NB4 (cell line): ENCODE measurements around the gene RERE.

ENCODE experiments used
- DNase-seq: peaks from one replicate; pipeline ENCODE4 v3.0.0; 2010; ENCODE audit warnings: low read depth
- H3K4me3 ChIP-seq: one replicate; pipeline ENCODE4 v1.5.1; 2011; ENCODE audit warnings: mild to moderate bottlenecking, low read depth, low read length, moderate library complexity
- MYC ChIP-seq: IDR thresholded peaks from 2 replicates; pipeline ENCODE4 v1.6.1; 2011; ENCODE audit warnings: low read depth, low read length
- POLR2A ChIP-seq: IDR thresholded peaks from 2 replicates; pipeline ENCODE4 v1.6.1; 2011; ENCODE audit warnings: mild to moderate bottlenecking; ENCODE audit not compliant: insufficient read length; ENCODE audit errors: extremely low read depth
- TF ChIP-seq, protein P1 (sequence below): IDR thresholded peaks from one replicate; pipeline ENCODE4 v1.5.1; 2012; ENCODE audit warnings: low read depth, low read length
- TF ChIP-seq, protein P2 (sequence below): IDR thresholded peaks from 2 replicates; pipeline ENCODE4 v1.6.1; 2011; ENCODE audit warnings: low read depth, low read length

The RERE gene

DNA sequence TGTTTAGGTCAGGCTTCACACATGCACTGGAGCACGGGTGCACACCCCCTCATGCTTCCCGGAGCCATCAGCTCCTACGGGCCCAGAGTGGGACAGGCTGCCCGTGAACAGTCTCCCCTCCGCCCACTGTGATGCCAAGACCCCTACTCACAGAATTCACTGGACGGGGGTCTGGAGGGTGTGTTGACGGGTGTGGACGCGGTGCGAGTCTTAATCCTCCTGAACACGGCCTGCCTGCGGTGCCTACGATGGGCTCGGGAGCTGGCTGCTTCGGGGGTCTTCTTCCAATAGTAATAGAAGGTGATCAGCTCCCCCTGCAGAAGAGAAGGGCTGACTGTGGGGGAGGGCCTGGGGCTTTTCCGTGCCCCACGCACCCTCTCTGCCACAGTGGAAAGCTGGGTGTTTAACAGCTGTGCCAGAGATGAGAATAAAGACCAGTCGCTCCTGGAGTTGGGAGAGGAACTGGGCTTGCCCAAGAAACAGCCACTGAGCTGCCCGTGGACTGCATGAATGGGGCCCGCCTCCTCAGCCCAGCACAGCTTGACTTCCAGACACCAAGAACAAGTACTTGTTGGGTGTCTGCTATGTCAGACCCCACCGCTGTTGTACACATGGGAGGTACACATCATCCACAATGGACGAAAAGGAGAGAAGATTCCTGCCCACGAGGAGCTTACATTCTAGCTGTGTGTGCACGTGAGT is 451.6 kb downstream of the RERE start:
- TF ChIP-seq POLR2A: no peak
- TF ChIP-seq MYC: no peak
- TF ChIP-seq, protein P1, sequence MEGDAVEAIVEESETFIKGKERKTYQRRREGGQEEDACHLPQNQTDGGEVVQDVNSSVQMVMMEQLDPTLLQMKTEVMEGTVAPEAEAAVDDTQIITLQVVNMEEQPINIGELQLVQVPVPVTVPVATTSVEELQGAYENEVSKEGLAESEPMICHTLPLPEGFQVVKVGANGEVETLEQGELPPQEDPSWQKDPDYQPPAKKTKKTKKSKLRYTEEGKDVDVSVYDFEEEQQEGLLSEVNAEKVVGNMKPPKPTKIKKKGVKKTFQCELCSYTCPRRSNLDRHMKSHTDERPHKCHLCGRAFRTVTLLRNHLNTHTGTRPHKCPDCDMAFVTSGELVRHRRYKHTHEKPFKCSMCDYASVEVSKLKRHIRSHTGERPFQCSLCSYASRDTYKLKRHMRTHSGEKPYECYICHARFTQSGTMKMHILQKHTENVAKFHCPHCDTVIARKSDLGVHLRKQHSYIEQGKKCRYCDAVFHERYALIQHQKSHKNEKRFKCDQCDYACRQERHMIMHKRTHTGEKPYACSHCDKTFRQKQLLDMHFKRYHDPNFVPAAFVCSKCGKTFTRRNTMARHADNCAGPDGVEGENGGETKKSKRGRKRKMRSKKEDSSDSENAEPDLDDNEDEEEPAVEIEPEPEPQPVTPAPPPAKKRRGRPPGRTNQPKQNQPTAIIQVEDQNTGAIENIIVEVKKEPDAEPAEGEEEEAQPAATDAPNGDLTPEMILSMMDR: no peak
- TF ChIP-seq, protein P2, sequence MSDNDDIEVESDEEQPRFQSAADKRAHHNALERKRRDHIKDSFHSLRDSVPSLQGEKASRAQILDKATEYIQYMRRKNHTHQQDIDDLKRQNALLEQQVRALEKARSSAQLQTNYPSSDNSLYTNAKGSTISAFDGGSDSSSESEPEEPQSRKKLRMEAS: no peak
- H3K4me3 ChIP-seq: no peak overlapping the region
- no peak for DNase-seq

DNA sequence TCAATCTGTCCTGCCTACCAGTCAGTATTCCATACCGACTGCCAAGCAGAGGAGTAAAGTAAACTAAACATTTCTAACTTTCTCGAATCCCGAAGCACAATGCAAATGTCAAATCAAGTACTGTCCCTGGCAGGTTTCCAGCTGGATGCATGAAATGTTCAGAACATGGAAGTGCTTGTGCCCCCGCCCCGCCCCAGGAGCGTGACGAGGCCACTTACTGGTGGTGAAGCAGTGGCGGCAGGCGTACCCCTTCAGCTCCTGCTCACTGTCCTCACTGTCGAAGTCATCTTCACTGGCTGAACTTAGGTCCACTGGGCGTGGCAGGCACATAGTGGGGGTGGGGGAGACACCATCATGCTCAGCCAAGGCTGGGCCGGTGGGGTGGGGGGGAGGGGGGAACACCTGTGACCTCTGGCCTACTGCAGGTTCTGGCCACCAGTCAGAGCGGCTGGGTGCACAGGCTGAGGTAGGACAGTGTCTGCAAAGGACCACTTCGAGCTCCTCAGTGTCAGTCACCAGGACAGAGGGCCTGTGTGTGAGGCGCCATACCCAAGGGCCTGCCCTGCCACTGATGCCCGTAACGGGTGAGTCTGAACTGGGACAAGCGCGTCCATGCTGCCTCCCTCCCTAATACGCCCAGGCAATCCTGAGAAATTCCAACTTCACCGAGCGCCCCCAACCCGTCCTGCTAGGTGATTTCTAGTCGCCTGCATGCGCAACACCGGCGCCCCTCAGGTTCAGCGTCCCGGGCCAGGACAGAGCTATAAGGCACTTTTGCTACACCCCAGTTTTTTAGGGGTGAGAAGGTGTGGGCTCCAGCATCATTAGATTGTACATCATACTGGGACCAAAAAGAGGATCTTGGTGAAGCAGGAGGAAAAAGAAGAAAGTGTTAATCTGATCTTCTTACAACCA is 452.7 kb downstream of the RERE start:
- no peak overlapping the region for H3K4me3 ChIP-seq
- no peak for DNase-seq
- TF ChIP-seq MYC (no peak), POLR2A (no peak)
- TF ChIP-seq, protein P2: no peak
- TF ChIP-seq, protein P1: no peak

DNA sequence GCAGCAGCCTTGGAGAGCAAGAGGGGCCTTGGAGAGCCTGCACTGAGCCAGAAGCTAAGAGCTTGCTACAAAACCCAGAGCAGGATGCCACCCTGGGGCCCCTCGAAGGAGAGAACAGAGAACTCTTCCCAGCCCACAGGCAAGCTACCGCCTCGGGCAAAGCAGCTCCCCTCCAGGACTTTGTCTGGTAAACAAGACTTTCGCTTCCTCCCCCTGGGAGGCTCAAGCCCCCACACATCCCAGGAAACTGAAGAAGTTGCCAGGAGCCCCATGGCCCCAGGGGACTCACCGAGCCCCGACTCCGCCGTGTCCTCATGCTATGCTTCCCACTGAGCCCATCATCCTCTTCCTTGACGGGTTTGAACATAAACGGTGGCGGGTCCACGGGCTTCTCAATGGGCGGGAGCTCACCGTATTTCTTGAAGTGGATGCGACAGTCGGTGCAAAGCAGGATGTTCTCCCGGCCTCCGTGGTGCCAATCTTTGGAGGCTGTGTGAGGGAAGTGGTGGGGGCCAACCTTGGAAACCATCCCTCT is 453.6 kb downstream of the RERE start:
- no peak overlapping the region for H3K4me3 ChIP-seq
- no peak for DNase-seq
- TF ChIP-seq, protein P2: no peak
- no peak for TF ChIP-seq POLR2A
- no peak for TF ChIP-seq MYC
- TF ChIP-seq, protein P1: no peak

DNA sequence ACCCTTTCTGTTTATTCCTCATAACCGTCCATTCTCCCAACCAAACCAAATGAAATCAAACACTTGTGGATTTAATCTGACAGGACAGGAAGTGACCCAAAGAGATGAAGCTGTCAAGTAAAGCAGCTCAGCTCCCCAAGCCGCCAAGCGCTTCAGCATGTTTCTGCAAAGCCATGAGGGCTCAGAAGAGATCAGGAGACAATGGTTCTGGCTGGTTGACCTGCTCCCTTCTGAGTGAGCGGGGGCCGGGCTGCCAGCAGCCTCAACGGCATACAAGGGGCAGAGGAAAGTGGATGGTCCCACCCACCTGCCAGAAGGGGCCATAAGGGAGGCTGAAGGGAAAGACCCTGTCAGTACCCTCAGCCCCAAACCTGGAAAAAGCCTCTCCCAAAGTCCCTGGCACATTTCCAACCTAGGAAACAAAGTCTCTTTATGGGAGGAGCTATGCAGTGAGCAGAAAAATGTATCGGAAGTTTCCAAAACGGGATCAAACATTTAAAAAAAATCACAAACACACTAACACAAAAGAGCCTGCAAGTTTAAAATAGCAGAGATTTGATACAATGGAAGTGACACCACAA is 454.2 kb downstream of the RERE start:
- DNase-seq: no peak
- TF ChIP-seq POLR2A (no peak), MYC (no peak)
- TF ChIP-seq, protein P2: no peak
- TF ChIP-seq, protein P1: no peak
- H3K4me3 ChIP-seq: no peak overlapping the region

DNA sequence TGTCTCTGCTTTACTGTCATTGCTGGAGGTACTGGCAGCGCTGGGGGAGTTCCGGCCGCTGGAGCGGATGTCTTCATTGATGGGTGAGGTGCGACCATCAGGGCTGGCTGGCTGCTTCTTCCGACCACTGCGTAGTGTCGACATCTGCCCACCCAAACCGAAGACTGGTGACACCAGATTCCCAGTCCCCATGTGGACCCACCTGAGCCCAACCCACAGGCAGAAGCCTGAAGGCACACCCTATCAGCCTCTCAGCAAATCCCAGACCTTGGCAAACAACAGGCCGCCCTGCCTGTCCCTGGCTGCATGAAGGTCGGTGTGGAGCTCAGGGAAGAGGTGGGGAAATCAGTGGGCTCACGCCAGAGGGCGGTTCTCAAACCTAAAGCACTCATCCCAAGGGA is 454.7 kb downstream of the RERE start:
- no peak for DNase-seq
- TF ChIP-seq, protein P1: no peak
- TF ChIP-seq, protein P2: no peak
- TF ChIP-seq MYC: no peak
- no peak for TF ChIP-seq POLR2A
- no peak overlapping the region for H3K4me3 ChIP-seq
